KBM-7 (cell line): ENCODE results near the gene ATP1B1.
"Not testable (repeated sequence)": the region's sequence is repeated elsewhere in the genome, so short reads cannot be mapped to it uniquely, and the experiment has no call there.

Experiments
- DNase-seq: peaks from one replicate; pipeline ENCODE4 v3.0.0-alpha.2; 2015
- in situ Hi-C: fragments of 300-500 bp; cut with MboI; formaldehyde crosslinking; loops from 2 replicates; pipeline ENCODE4 v1.14.3; 2020; ENCODE audit warnings: low sequenced_read_pairs, low pct_unique_long_range_greater_than_20kb, mixed read lengths

ATP1B1 gene

DNA sequence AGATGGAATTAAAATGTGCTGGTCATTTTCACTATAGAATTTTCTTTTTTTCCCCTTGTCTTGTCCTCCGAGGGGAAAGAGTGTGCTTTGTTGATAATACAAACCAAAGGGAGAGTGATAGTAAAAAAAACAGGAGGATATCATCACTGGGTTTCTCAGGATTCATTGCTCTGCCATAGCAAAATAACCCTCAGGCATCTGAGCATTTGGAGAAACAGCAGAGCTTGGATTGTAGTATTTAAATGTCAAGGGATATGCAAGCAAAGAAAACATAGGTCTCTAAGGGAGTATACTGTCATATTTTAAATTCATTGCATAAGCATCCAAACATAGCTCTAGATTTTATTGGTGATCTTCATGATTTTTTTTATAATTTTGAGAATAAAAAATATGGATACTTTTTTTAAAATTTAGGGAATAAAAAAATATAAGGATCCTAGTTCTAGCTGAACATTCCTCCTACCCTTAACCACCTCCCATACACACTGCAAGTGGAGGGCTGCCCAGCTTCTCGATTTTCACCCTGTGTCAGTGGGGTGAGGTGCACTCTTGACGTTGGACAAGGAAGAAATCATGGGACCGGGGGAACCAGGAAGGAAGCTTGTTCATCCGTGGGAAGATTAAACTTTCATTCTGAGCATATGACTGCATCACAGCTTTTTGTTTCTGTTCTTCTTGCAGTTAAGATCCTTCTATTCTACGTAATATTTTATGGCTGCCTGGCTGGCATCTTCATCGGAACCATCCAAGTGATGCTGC lies 4.4 kb downstream of the ATP1B1 start:
- DNase-seq = no peak
- in situ Hi-C loops = loop anchor here (25.0 kb wide), 2 partner anchors 499 to 674 kb away; no protein-coding TSS in a partner anchor

DNA sequence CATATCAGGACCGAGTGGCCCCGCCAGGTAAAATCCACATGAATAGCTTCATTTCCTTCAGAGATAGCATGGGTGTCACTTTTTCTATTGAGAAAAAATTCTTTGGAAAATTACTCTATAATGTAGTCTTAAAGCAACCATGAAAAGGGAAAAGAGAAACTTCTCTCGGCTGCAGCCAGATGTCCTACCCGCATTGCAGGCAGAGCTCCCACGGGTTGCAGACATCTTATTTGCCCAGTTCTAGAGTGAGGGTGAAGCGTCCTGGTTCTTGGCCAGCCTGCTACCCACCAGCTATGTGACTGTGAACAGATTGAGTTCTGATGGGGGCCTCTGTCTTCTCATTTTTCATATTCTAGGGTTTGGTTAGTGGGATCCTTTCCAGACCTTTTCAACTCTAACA lies 5.0 kb downstream of the ATP1B1 start:
- DNase-seq = no peak
- in situ Hi-C loops = loop anchor here (25.0 kb wide), 2 partner anchors 499 to 674 kb away; no protein-coding TSS in a partner anchor

DNA sequence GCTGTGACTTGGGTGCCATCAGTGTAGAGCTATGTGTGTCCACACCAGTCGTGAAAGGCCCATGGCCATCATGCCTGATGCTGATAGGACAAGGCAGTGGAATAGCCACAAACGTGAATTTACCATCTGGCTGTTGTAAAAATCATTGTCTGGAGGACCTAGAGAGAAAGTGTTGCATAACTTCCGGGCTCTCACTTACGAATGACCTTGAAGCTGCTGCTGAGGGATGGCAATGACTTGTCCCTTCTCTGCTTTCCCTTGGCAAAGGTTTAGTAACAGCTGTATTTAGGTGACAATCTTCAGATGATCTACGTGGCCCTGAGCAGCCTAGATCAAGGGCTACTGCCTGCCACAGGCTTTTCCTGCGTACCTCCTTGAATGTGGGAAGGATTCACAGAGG lies 5.8 kb downstream of the ATP1B1 start:
- in situ Hi-C loops = loop anchor here (25.0 kb wide), 2 partner anchors 500 to 675 kb away; no protein-coding TSS in a partner anchor
- DNase-seq = peak; percentile 63

DNA sequence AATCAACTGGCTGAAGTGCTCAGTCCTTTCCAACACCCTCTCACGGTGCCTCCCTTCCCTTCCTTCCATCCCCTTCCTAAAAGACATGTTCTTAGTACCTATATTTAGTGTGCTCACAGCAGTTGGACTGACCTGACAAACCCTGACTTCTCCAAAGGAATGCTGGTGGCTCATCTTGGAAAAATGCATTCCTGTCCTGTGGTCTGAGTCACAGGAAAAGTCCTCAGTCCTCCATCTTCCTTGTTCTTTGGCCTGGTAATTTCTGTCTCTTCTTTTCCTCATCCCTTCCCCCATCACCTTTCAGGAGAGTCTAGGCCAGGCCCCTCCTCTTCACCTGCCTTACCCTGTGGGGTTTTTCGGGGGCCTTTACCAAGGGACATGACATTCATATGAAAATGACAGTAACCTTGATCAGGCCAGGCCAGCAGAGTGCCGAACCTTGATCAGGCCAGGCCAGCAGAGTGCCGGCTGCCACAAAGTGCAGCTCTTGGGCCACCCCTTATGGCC lies 7.2 kb downstream of the ATP1B1 start:
- no peak for DNase-seq

DNA sequence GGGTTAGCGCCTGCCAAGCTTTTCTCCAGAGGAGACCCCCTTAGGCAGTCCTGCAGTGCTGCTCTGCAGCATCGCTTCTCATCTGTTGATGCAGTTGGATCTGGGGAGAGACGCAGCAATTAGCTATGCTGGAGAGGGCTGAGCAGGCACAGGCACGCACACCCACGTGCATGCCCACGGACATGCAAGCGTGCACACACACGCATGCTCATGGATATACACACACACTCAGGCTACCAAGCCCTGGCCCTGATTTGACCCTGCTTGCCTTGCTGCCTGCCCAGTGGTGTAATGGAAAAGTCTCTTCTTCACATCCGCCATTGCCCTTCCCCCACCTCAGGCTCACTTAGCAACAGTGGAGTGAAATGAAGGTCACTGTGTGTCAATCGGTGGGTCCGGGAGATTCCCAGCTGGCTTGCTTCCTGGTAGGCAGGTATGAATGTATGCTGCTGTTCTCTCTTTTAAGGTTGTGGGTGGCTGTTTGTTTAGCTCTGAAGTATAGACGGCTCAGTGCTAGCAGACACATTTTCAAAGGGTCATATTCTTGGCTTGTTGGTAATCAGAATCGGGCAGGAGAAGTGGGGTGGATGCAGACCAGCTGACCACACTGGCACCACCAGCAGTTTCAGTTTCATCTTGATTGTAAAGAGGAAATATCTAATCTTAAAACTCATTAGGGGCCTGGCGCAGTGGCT lies 9.5 kb downstream of the ATP1B1 start:
- in situ Hi-C loops = loop anchor here (25.0 kb wide), 2 partner anchors 504 to 679 kb away; no protein-coding TSS in a partner anchor
- no peak for DNase-seq

More for the DNA sequence above, 7.2 kb downstream of the ATP1B1 start:
- in situ Hi-C loops = loop anchor here (25.0 kb wide), 2 partner anchors 501 to 676 kb away; no protein-coding TSS in a partner anchor

DNA sequence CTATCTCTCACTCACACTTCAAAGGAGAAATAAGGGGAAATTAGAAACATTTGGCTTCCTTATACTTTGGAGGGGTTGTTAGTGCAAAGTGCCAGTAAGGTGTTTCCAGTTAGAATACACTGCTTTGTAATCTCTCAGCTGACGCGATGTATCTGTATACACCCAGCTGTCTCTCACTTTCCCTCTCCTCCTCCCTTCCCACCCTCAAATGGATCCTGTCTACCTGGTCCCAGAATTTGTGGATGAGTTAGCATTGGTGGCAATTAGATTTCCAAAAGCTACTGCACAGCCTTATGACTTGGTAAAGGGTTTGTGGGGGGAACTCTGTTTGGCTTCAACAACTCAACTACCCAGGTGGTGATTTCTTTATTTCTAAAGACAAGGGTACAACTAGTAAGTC lies 10.5 kb downstream of the ATP1B1 start:
- in situ Hi-C loops = loop anchor here (25.0 kb wide), 2 partner anchors 505 to 680 kb away; no protein-coding TSS in a partner anchor
- no peak for DNase-seq

DNA sequence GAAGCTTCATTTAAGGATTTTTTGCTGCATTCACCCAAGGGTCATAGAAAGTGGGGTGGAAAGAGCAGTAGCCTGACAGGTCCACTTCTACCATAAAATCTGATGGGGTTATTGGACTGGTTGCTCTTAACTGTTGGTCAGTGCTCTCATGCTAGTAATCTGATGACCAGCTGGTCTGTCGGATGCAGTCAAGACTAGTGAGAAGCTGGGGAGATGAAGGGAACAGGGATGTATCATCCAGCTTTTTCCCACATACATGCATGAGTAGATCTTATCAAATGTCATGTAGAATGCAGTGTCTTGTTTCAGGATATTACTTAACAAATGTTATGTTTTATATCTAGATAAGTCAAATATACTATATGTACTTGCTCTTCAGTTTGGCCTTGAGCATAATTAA lies 11.1 kb downstream of the ATP1B1 start:
- in situ Hi-C loops = loop anchor here (25.0 kb wide), 2 partner anchors 505 to 680 kb away; no protein-coding TSS in a partner anchor
- no peak for DNase-seq

DNA sequence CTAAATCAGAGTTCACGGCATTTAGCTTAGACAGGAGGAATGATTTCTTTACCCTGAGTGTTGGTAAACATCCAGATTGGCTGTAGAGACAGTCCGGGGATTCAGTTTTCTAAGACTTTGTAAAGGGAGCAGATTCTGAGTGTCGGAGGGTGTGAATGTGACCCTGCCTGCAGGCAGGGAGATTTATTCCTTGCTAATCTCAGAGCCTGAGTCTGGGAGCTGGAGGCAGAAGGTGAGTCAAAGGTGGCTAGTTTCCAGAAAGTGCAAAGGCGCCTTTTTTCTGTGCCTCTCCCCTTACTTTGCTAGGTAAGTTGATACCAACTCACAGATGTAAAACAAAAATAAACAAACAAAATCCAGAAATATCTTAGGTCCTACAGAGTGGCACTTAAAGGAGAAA lies 11.7 kb downstream of the ATP1B1 start:
- in situ Hi-C loops = loop anchor here (25.0 kb wide), 2 partner anchors 506 to 681 kb away; no protein-coding TSS in a partner anchor
- no peak for DNase-seq

DNA sequence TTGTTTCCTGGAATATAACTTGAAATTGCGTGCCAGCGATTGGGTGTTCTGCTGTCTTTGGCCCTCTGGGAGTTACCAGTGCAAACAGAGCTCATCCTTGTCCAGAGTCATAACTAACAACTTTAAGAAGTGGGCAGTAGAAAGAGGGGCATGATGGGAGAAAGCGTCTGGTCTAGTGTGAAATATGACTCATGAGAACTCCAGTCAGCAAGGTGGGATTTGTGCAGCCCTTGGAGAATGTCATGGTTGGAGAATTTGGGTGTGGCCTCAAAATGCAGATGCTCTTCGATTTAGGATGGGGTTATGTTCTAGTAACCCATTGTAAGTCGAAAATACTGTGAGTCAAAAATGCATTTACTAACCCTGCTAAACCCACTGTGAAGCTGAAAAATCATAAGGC lies 12.9 kb downstream of the ATP1B1 start:
- no peak for DNase-seq
- in situ Hi-C loops = loop anchor here (25.0 kb wide), 2 partner anchors 507 to 682 kb away; no protein-coding TSS in a partner anchor

DNA sequence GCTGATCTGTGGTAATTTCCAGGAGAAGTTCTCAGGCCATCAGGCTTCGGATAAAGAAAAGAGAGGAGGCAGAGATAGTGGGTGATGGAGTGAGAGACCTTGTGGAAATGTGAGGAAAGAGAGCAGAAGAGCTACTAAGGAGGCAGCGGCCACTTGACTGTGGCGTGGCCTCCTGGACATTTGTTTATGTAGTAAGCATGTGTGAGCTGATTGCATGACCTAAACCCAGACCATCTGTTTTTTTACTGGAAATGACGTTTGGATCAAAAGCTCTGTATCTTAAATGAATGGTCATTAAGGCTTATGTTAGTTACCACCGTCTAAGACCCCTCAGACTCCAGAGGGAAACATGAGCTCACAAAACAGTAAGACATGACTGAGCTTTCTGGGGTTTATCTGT lies 13.6 kb downstream of the ATP1B1 start:
- in situ Hi-C loops = loop anchor here (25.0 kb wide), 2 partner anchors 508 to 683 kb away; no protein-coding TSS in a partner anchor
- no peak for DNase-seq

DNA sequence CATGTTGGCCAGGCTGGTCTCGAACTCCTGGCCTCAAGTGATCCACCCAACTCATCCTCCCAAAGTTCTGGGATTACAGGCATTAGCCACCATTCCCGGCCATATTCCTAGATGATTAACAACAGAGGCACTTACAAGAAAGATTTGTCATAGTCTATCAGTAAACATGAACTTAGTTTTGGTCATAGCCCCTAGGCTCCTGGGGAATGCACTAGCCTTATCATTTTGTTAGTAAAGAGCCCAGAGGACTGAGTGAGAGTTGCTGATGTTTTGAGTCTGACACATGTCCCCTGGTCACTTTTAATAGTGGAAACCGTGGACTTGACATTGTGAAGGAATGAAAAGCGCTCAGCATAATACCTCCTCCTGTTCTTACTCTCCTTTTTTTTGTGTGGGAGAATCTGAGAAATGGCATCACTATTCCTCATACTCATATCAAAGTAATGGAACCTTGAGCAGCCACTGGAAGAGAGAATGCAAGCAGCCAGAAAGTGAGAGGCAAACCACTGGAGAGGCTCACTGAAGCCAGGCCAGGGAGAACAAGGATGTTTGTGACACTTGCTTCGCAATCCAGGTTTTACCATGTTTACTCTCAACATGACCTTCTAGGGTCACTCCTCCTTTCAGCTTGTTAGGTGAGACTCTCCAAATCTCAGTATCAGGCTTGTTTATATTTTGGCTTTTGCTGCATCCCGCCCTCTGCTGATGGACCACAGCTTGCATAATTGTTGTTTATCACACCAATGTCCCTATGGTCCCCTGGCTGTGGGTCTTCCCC lies 14.8 kb downstream of the ATP1B1 start:
- DNase-seq = no peak
- in situ Hi-C loops = loop anchor here (25.0 kb wide), 2 partner anchors 509 to 684 kb away; no protein-coding TSS in a partner anchor

DNA sequence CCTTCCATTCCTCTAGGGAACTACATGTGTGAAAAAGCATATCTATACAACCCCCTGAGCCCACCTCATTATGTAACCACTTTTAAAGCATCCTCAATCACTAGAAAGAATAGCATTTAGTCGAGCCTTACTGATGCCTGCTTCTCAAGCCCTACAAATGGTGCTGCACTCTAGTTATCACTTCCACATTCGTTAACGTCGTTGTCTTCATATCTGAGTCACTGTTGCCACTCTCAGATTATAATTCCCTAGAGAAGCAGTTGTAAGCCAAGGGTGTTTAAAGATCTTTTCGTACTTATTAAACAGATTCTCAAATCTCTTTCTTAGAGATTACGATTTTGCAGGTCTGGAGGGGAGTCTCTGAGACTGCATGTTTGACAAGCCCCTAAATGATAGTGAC lies 16.5 kb downstream of the ATP1B1 start:
- in situ Hi-C loops = loop anchor here (25.0 kb wide), 2 partner anchors 511 to 686 kb away; no protein-coding TSS in a partner anchor

DNA sequence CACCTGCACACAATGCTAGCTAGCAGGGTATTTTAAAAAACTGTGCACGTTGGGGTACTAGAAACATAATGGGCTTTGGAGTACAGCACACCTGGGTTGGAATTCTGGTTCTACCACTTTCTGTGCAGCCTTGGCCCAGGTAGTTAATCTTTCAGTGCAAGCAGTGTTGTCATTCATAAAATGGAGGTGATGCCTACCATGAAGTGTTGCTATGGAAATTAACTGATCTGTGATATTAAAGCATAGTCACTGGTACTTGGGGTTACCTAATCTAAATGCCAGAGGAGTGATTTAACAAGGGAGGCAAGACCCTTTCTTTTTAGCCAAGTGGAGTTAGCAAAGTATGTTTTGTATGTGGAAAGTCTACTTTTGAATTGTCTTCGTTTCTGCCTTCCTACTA lies 18.0 kb downstream of the ATP1B1 start:
- no peak for DNase-seq
- in situ Hi-C loops = loop anchor here (25.0 kb wide), 2 partner anchors 512 to 687 kb away; no protein-coding TSS in a partner anchor

More for the DNA sequence above, 16.5 kb downstream of the ATP1B1 start:
- no peak for DNase-seq

DNA sequence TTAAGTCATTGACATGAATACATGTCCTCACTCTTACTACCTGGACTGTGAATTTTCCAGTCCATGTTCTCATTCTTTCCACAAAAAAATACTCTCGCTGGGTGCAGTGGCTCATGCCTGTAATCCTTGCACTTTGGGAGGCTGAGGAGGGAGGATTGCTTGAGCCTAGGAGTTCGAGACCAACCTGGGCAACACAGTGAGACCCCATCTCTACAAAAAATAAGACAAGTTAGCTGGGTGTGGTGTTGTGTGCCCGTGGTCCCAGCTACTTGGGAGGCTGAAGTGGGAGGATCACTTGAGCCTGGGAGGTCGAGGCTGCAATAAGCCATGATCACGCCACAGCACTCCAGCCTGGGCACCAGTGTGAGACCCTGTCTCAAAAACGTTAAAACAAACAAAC lies 19.1 kb downstream of the ATP1B1 start:
- DNase-seq, in situ Hi-C loops: not testable (repeated sequence)

DNA sequence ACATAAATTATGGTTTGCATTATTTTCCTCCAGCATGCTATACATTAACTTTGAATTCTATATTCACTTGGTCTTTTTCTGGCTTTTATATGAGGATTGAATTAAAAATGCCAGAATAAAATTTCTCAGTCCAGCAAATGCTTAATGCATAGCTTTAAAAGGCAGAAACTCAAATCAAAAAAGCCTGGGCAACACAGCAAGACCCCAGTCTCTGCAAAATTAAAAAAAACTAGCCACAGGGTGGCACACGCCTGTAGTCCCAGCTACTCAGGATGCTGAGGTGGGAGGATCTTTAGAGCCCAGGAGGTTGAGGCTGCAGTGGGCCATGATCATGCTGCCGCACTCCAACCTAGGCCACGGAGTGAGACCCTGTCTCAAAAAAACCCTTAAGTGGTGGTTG lies 19.8 kb downstream of the ATP1B1 start:
- DNase-seq = no peak
- in situ Hi-C loops = no loop called here

DNA sequence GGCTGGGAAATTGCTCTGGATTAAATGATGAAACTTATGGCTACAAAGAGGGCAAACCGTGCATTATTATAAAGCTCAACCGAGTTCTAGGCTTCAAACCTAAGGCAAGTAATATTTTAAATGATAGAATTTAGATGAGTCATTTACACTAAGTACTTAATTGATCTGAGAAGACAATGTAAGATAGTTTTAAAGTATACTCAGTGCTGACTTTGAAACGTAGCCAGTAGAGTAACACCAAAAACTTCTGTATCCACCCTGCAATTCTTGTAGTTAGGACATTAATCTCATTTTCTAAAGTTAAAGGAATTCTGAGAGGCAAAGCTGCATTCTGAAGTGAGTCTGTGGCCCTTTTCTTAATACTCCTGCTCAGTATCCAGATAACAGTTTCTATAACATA lies 20.8 kb downstream of the ATP1B1 start:
- in situ Hi-C loops = no loop called here

DNA sequence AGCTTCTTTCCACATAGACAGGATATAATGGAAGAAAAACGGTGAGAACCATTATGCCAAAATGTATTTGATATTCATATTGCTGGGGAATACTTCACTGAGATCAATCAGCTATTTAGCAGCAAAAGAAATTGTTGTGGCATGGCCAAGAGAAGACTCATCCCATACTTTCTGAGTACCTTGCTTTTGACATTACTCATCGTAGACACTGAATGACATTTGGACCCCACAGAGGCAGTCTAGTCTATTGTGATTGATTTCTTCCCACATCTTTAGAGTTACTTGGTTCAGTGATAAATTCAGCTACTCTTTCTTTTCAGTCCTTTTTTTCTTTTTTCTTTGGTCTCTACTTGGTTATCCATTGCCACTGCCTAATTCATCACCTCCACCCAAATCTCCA lies 22.1 kb downstream of the ATP1B1 start:
- no peak for DNase-seq
- in situ Hi-C loops = no loop called here

More for the DNA sequence above, 20.8 kb downstream of the ATP1B1 start:
- DNase-seq = no peak

DNA sequence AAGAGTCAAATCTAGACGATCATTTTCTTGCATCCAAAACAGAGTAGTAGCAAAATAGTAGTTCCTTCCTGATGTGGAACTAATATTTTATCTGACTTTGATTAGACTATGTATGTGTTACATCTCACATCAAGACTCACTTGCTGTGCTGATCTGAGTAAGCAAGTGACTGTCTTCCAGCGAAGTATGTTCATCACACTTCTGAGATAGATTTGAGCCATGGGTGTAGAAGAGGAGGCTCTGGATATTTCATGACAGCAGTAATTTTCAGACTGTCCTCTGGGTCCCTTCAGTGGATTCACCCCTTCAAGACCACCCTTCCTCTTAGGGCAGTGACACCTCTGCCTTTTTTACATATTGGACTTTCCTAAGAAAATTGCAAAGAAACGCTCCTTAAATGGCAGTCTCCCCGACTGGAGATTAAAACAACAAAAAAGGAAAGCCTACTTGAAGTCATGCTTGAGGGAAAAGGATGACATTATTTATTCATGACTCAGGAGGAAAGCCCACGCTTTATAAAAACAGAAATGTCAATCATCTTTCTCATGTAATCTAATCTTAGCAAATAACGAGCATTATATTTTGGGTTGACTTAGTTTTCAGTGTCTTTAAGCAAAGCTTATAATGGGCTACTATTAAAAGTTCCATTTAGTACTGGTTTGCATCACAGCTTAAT lies 22.8 kb downstream of the ATP1B1 start:
- no peak for DNase-seq
- in situ Hi-C loops = no loop called here
